WTC11 (cell line): Measurements from ENCODE around the gene HIPK2. TPM values are rescaled to one million over a fixed set of nuclear protein-coding genes. Genes with fewer than 3 reads are reported as not detected.

Experiments
- ATAC-seq: fragments of 200-7000 bp; cut with Tn5 transposase; 2 replicates; pipeline ENCODE4 v1.10.0; 2021; ENCODE audit warnings: mild to moderate bottlenecking, moderate library complexity
- CTCF ChIA-PET: fragments of 300-600 bp; sonication (Branson Sonifier 250); formaldehyde crosslinking; loops from one replicate; lab custom pipeline; 2021; ENCODE audit warnings: antibody characterized with exemption; lab: Charles Lee
- POLR2A ChIA-PET: fragments of 350-600 bp; sonication (Branson Sonifier 250); formaldehyde crosslinking; loops from one replicate; lab custom pipeline; 2021; ENCODE audit warnings: antibody characterized with exemption; lab: Charles Lee
- DNase-seq: peaks from one replicate; pipeline ENCODE4 v3.0.0; 2021; ENCODE audit warnings: low spot score
- H3K27ac Mint-ChIP-seq: 2 replicates; pipeline ENCODE4 v1.8.0; 2021; ENCODE audit warnings: mixed read lengths
- H3K27me3 Mint-ChIP-seq: 2 replicates; pipeline ENCODE4 v1.8.0; 2021; ENCODE audit warnings: low read depth, mild to moderate bottlenecking, moderate library complexity, mixed read lengths
- H3K36me3 Mint-ChIP-seq: 2 replicates; pipeline ENCODE4 v1.8.0; 2021; ENCODE audit warnings: mixed read lengths
- H3K4me1 Mint-ChIP-seq: 2 replicates; pipeline ENCODE4 v1.8.0; 2022; ENCODE audit warnings: mixed read lengths
- H3K4me3 Mint-ChIP-seq: 2 replicates; pipeline ENCODE4 v1.8.0; 2021; ENCODE audit warnings: mild to moderate bottlenecking, moderate library complexity, mixed read lengths
- H3K9me3 Mint-ChIP-seq: 2 replicates; pipeline ENCODE4 v1.8.0; 2021; ENCODE audit warnings: mixed read lengths
- CTCF ChIP-seq: fragments of 200-600 bp; IDR thresholded peaks from 2 replicates; pipeline ENCODE4 v1.8.0; 2022; ENCODE audit warnings: antibody characterized with exemption
- ELF4 ChIP-seq: sonication (generic); formaldehyde crosslinking; IDR thresholded peaks from 2 replicates; pipeline ENCODE4 v1.8.1; 2022; ENCODE audit warnings: low read depth, mild to moderate bottlenecking, moderate library complexity, missing genetic modification reagents
- FOXP1 ChIP-seq: sonication (generic); formaldehyde crosslinking; IDR thresholded peaks from 2 replicates; pipeline ENCODE4 v1.8.0; 2022; ENCODE audit warnings: missing genetic modification reagents, mild to moderate bottlenecking, moderate library complexity, borderline replicate concordance
- IRF2 ChIP-seq: sonication (generic); formaldehyde crosslinking; IDR thresholded peaks from 2 replicates; pipeline ENCODE4 v1.8.0; 2022; ENCODE audit warnings: low read depth, missing genetic modification reagents, borderline replicate concordance
- NFYB ChIP-seq: sonication (generic); formaldehyde crosslinking; conservative IDR thresholded peaks from 2 replicates; pipeline ENCODE4 v1.8.0; 2022; ENCODE audit warnings: low read depth, missing genetic modification reagents
- NR3C1 ChIP-seq: sonication (generic); formaldehyde crosslinking; conservative IDR thresholded peaks from 2 replicates; pipeline ENCODE4 v1.8.1; 2023; ENCODE audit warnings: low read depth, mild to moderate bottlenecking, missing genetic modification reagents
- PRDM15 ChIP-seq: sonication (generic); formaldehyde crosslinking; IDR thresholded peaks from 2 replicates; pipeline ENCODE4 v1.8.0; 2022; ENCODE audit warnings: missing genetic modification reagents
- PREB ChIP-seq: sonication (generic); formaldehyde crosslinking; IDR thresholded peaks from 2 replicates; pipeline ENCODE4 v1.8.1; 2022; ENCODE audit warnings: mild to moderate bottlenecking, missing genetic modification reagents, moderate library complexity, borderline replicate concordance
- RORB ChIP-seq: fragments of 250-450 bp; sonication (Bioruptor Pico); IDR thresholded peaks from 2 replicates; pipeline ENCODE4 v1.9.0; 2021; ENCODE audit warnings: mild to moderate bottlenecking
- SP1 ChIP-seq: sonication (generic); formaldehyde crosslinking; conservative IDR thresholded peaks from 2 replicates; pipeline ENCODE4 v1.8.1; 2022; ENCODE audit warnings: missing genetic modification reagents
- TCF7 ChIP-seq: sonication (generic); formaldehyde crosslinking; IDR thresholded peaks from 2 replicates; pipeline ENCODE4 v1.8.0; 2022; ENCODE audit warnings: mild to moderate bottlenecking, low read depth, missing genetic modification reagents, moderate library complexity
- TEAD4 ChIP-seq: sonication (generic); formaldehyde crosslinking; IDR thresholded peaks from 2 replicates; pipeline ENCODE4 v1.8.0; 2022; ENCODE audit warnings: mild to moderate bottlenecking, missing genetic modification reagents
- USF1 ChIP-seq: sonication (generic); formaldehyde crosslinking; IDR thresholded peaks from 2 replicates; pipeline ENCODE4 v1.8.0; 2022; ENCODE audit warnings: mild to moderate bottlenecking, missing genetic modification reagents
- ZBTB43 ChIP-seq: sonication (generic); formaldehyde crosslinking; IDR thresholded peaks from 2 replicates; pipeline ENCODE4 v1.8.1; 2023; ENCODE audit warnings: mild to moderate bottlenecking, missing genetic modification reagents
- ZNF121 ChIP-seq: sonication (generic); formaldehyde crosslinking; IDR thresholded peaks from 2 replicates; pipeline ENCODE4 v1.8.0; 2023; ENCODE audit warnings: missing genetic modification reagents
- ZNF138 ChIP-seq: sonication (generic); formaldehyde crosslinking; conservative IDR thresholded peaks from 2 replicates; pipeline ENCODE4 v1.8.1; 2022; ENCODE audit warnings: mild to moderate bottlenecking, moderate library complexity, missing genetic modification reagents
- ZNF317 ChIP-seq: sonication (generic); formaldehyde crosslinking; IDR thresholded peaks from 2 replicates; pipeline ENCODE4 v1.8.1; 2023; ENCODE audit warnings: low read depth, mild to moderate bottlenecking, moderate library complexity, missing genetic modification reagents, borderline replicate concordance
- ZNF396 ChIP-seq: fragments of 250-450 bp; sonication (Bioruptor Pico); IDR thresholded peaks from 2 replicates; pipeline ENCODE4 v1.8.0; 2021; ENCODE audit warnings: mild to moderate bottlenecking, moderate library complexity, borderline replicate concordance
- ZNF532 ChIP-seq: fragments of 250-450 bp; sonication (Bioruptor Pico); IDR thresholded peaks from 2 replicates; pipeline ENCODE4 v1.9.0; 2021; ENCODE audit warnings: mild to moderate bottlenecking, borderline replicate concordance
- ZSCAN18 ChIP-seq: fragments of 250-450 bp; sonication (Bioruptor Pico); IDR thresholded peaks from 2 replicates; pipeline ENCODE4 v2.1.2; 2022; ENCODE audit warnings: mild to moderate bottlenecking, moderate library complexity
- total RNA-seq: library from RNA; stranded (reverse); gene quantifications from 3 replicates; pipeline ENCODE4 v1.2.3, GENCODE V29; 2021

Gene HIPK2
- total RNA-seq, 1 experiment from 2014 or later = 25.3 TPM

- POLR2A ChIA-PET = no interaction called here
- TF ChIP-seq NFYB (CRISPR knock-in tag) = no peak
- TF ChIP-seq FOXP1 = no peak
- no peak for TF ChIP-seq NR3C1 (CRISPR knock-in tag)
- no peak for TF ChIP-seq PREB (CRISPR knock-in tag)
- TF ChIP-seq ZNF317 (CRISPR knock-in tag) = no peak
- TF ChIP-seq SP1 = no peak
- no peak for TF ChIP-seq ZNF532 (CRISPR knock-in tag)
- TF ChIP-seq PRDM15 = no peak
- TF ChIP-seq ELF4 = no peak
- no peak for TF ChIP-seq ZNF121 (CRISPR knock-in tag)
- peaks cover 20% of the 10 kb centered on the region for H3K4me1 Mint-ChIP-seq
- H3K36me3 Mint-ChIP-seq = peaks cover 9% of the 10 kb centered on the region
- H3K4me3 Mint-ChIP-seq = no peak overlapping the region
- no peak overlapping the region for H3K27ac Mint-ChIP-seq
- CTCF ChIA-PET = interaction anchor here (1.0 kb wide), 2 partner anchors 8 to 9 kb away, joined by 3 read pairs; no protein-coding TSS in a partner anchor
- H3K27me3 Mint-ChIP-seq = no peaks in the 10 kb centered on the region
- no peaks in the 10 kb centered on the region for H3K9me3 Mint-ChIP-seq
- DNase-seq = no peak
- ATAC-seq = no peak
Observed at GRCh38 chr7:139610595-139610994, 167.2 kb downstream of the HIPK2 start.

- CTCF ChIA-PET = interaction anchor here (0.6 to 2.3 kb wide), 3 partner anchors 15 to 402 kb away, joined by 4 to 9 read pairs (median 6); no protein-coding TSS in a partner anchor
- H3K36me3 Mint-ChIP-seq = peaks cover 7% of the 10 kb centered on the region
- DNase-seq = no peak
- TF ChIP-seq ZNF396 (no peak), PREB (CRISPR knock-in tag) (no peak), CTCF (no peak), ZBTB43 (CRISPR knock-in tag) (no peak), RORB (CRISPR knock-in tag) (no peak), ZSCAN18 (no peak), TEAD4 (CRISPR knock-in tag) (no peak), TCF7 (CRISPR knock-in tag) (no peak), USF1 (no peak), ZNF138 (CRISPR knock-in tag) (no peak), IRF2 (CRISPR knock-in tag) (no peak)
Observed at GRCh38 chr7:139603896-139604295, 173.9 kb downstream of the HIPK2 start.

More at GRCh38 chr7:139603896-139604295, 173.9 kb downstream of the HIPK2 start:
- POLR2A ChIA-PET = interaction anchor here (0.9 kb wide), 1 partner anchor 15 kb away, joined by 3 read pairs; no protein-coding TSS in a partner anchor
- ATAC-seq = no peak
- Mint-ChIP-seq H3K27ac (no peak overlapping the region), H3K4me1 (no peaks in the 10 kb centered on the region), H3K9me3 (no peaks in the 10 kb centered on the region), H3K4me3 (no peak overlapping the region), H3K27me3 (no peaks in the 10 kb centered on the region)
